BJ (cell line): Measurements from ENCODE around the gene IKZF3. TPM values are rescaled to one million over a fixed set of nuclear protein-coding genes. Genes with fewer than 3 reads are reported as not detected.

ENCODE experiments used
- CTCF ChIA-PET: fragments of 350-600 bp; formaldehyde crosslinking; extraction: SDS; loops from one replicate; lab custom pipeline; 2021; ENCODE audit warnings: antibody characterized with exemption, inconsistent platforms; lab: Yijun Ruan, JAX
- POLR2A ChIA-PET: fragments of 300-600 bp; sonication (Branson Sonifier 250); formaldehyde crosslinking; extraction: SDS; loops from one replicate; lab custom pipeline; 2021; ENCODE audit warnings: antibody characterized with exemption; lab: Charles Lee
- DNase-seq: peaks from one replicate; pipeline ENCODE4 v3.0.0-alpha.2; 2011; ENCODE audit warnings: low read depth
- H3K27me3 ChIP-seq: 2 replicates; pipeline ENCODE4 v1.6.0; 2011; ENCODE audit warnings: low read length; ENCODE audit not compliant: control insufficient read depth, insufficient read depth
- H3K36me3 ChIP-seq: 2 replicates; pipeline ENCODE4 v1.5.1; 2011; ENCODE audit warnings: low read length; ENCODE audit not compliant: control insufficient read depth, insufficient read depth
- H3K4me3 ChIP-seq: 2 replicates; pipeline ENCODE4 v1.5.1; 2011; ENCODE audit warnings: low read depth, mild to moderate bottlenecking, control low read depth, low read length
- CTCF ChIP-seq: IDR thresholded peaks from 2 replicates; pipeline ENCODE4 v1.5.1; 2011; ENCODE audit warnings: low read depth, mild to moderate bottlenecking, control low read depth, inconsistent platforms, low read length, moderate library complexity; ENCODE audit not compliant: insufficient read depth
- polyA plus RNA-seq: library from polyadenylated mRNA; depleted of rRNA; stranded (reverse); fragments of >200 nt; gene quantifications from 2 replicates; pipeline ENCODE4 v1.2.3, GENCODE V29; 2011

IKZF3 gene
- polyA plus RNA-seq, 1 experiment = not detected

- POLR2A ChIA-PET = no interaction called here
- H3K27me3 ChIP-seq = no peaks in the 10 kb centered on the region; the same call in 1 of the 2 replicates
- CTCF ChIA-PET = interaction anchor here (0.6 to 1.2 kb wide), 4 partner anchors 9 to 117 kb away, joined by 3 to 5 read pairs (median 4); partner anchors contain the start of gene MIEN1
- no peak for DNase-seq
- no peak for TF ChIP-seq CTCF
- no peaks in the 10 kb centered on the region; the same call in 1 of the 2 replicates for H3K36me3 ChIP-seq
- H3K4me3 ChIP-seq = peak overlapping the region; percentile 19
Measured at GRCh38 chr17:39738983-39739884, 124.9 kb downstream of the IKZF3 start.

GRCh38 chr17:39738568-39738901 lies 125.6 kb downstream of the IKZF3 start:
- H3K4me3 ChIP-seq = no peak overlapping the region; the same call in 1 of the 2 replicates
- H3K27me3 ChIP-seq = no peaks in the 10 kb centered on the region; the same call in 1 of the 2 replicates
- DNase-seq = no peak
- POLR2A ChIA-PET = no interaction called here
- H3K36me3 ChIP-seq = no peaks in the 10 kb centered on the region; the same call in 1 of the 2 replicates
- CTCF ChIA-PET = interaction anchor here (1.2 kb wide), 1 partner anchor 8 kb away, joined by 5 read pairs; the partner anchor contains the start of gene MIEN1
- no peak for TF ChIP-seq CTCF

- Histone ChIP-seq H3K36me3 (no peaks in the 10 kb centered on the region; the same call in 1 of the 2 replicates), H3K27me3 (no peaks in the 10 kb centered on the region; the same call in 1 of the 2 replicates), H3K4me3 (no peak within 1 kb of the TSS; the same call in 1 of the 2 replicates)
- CTCF ChIA-PET = interaction anchor here (1.1 kb wide), 1 partner anchor 12 kb away, joined by 3 read pairs; no protein-coding TSS in a partner anchor
- no peak for TF ChIP-seq CTCF
- POLR2A ChIA-PET = no interaction called here
- DNase-seq = no peak
Measured at GRCh38 chr17:39737760-39738567, 126.1 kb downstream of the IKZF3 start, which contains the start of gene GRB7. TSS of gene GRB7 (plus strand) at chr17:39737938. CDS start at chr17:39742302, 4,364 bp downstream.

GRCh38 chr17:39737206-39737759 lies 126.8 kb downstream of the IKZF3 start:
- H3K27me3 ChIP-seq = peaks cover 1% of the 10 kb centered on the region
- H3K36me3 ChIP-seq = no peaks in the 10 kb centered on the region; the same call in 1 of the 2 replicates
- TF ChIP-seq CTCF = no peak
- ChIA-PET POLR2A (no interaction called here), CTCF (interaction anchor here (1.1 kb wide), 1 partner anchor 11 kb away, joined by 3 read pairs; no protein-coding TSS in a partner anchor)
- no peak overlapping the region for H3K4me3 ChIP-seq
- DNase-seq = no peak
